ENCODE results near the gene LINC00237.

The LINC00237 gene

DNA sequence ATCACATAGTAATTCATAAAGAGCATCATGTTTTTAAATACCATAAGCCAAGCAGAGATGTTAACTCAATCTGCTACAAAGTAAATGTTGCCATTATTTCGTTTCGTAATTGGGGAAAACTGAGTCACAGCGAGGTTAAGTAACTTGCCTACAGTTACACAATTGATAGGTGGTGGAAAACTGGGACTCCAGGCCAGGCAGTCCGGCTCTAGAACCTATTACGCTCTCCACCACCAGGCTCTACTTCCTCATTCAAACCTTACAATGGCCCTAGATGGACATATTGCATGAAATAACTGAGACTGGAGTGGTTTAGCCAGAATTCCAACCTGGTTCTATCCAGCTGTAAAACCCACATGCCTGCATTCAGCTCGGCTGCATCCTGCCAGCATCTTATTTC lies 58.2 kb downstream of the LINC00237 start:
- DNase-seq (ENCODE audit: low read depth) = no peak

DNA sequence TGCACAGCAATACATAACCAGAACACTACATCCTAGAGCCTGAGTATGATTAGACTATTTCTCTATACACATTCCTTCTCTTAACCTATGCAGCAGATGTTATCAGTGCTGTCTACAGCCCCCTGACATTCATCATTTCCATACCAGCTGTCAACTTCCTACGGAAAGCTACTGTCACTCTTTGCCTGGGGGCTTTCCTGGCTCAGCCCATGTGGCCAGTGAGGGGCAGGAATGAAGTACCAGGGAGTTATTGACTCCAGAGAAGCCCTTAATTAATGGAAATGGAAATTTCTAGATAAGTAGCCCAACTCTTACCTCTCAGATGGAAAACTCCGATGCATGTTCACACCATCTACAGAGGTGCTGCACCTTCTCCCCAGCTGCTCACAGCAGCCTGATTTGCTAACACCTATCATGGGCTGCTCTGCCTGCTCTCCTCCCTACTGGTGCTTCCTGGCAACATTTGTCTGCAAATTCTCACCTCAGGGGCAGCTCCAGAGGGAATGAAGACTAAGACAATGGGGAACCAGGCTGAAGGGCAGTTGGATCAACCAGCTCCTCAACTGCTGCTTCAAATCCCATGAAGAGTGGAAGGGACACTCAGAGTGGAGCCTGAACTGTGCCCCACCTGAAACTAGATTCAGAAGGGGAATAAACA lies 59.6 kb downstream of the LINC00237 start:
- no peak for DNase-seq (ENCODE audit: low read depth)

Measured in activated gamma-delta T cell treated with anti-CD3 and anti-CD28 coated beads, Interleukin-2, amount 50 U/mL, for 16 hours (primary cell).